ENCODE results near the gene DBI.

DNA sequence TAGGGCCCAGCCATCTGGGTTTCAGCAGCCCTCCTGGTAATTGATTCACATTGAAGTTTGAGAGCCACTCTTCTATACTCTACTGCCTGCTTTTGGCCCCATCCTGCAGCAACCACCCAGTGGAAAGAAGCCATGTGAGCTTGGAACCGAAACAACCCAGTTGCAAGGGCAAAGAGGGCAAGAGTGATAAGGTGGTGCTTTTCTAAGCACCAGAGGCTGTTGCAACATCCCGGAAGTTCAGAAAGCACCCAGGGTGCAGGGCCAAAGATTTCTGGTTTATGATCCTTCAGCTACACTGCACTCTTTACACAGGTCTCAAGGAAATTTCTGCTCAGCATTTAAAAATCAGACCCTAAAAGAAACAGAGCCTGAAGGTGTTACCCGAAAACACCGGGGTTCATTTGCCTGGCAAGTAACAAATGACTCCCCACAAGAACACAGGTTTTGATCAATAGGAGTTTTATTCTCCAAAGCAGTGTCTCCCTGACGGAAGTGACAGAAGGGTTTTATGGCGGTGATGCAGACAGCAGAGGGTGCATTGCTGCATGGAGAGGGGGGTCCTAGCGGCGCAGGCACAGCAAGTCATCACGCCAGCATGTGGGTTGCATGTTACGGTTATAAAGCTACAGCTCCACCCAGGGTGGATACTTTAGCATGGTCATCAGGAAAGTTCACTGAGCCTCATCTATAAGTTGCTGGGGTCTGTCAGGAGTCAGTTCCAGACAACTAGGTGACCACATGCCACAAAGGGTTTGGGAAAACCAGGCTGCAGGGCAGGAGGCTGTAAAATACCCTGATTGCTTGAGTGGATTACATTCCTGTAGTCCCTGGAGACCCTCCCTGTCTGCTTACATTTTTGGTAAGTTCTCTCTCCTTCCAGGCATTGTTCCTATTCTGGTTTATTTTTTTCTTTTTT is 36.1 kb downstream of the DBI start:
- TF ChIP-seq, protein P1, sequence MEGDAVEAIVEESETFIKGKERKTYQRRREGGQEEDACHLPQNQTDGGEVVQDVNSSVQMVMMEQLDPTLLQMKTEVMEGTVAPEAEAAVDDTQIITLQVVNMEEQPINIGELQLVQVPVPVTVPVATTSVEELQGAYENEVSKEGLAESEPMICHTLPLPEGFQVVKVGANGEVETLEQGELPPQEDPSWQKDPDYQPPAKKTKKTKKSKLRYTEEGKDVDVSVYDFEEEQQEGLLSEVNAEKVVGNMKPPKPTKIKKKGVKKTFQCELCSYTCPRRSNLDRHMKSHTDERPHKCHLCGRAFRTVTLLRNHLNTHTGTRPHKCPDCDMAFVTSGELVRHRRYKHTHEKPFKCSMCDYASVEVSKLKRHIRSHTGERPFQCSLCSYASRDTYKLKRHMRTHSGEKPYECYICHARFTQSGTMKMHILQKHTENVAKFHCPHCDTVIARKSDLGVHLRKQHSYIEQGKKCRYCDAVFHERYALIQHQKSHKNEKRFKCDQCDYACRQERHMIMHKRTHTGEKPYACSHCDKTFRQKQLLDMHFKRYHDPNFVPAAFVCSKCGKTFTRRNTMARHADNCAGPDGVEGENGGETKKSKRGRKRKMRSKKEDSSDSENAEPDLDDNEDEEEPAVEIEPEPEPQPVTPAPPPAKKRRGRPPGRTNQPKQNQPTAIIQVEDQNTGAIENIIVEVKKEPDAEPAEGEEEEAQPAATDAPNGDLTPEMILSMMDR (conservative IDR thresholded peaks at IDR 0.05; ENCODE audit: low read depth, low read length), result no peak
- no peak for TF ChIP-seq EZH2 (IDR thresholded peaks at IDR 0.05; ENCODE audit: low read length, unreplicated experiment)

All from PC-3 (cell line).